ENCODE data around the gene CYLD. TPM values are rescaled to one million over a fixed set of nuclear protein-coding genes. Genes with fewer than 3 reads are reported as not detected.

CYLD gene
- total and polyA plus RNA-seq, 2 of the 4 experiments (the other 2 are of a cell fraction), result 16.2 to 37.3 TPM

- H3K23ac ChIP-seq (ENCODE audit: low read depth, low read length), result no peak overlapping the region
- no peak overlapping the region for H3K27ac ChIP-seq (ENCODE audit: insufficient read depth, low read length)
- H3K18ac ChIP-seq (ENCODE audit: low read depth, low read length), result no peak overlapping the region
- H3K4ac ChIP-seq (ENCODE audit: low read depth, low read length), result no peak overlapping the region
- H2AK9ac ChIP-seq (replicated peaks; ENCODE audit: low read depth, low read length, poor library complexity), result no peak overlapping the region
- ChIA-PET CTCF (interaction anchor here (0.7 kb wide), 1 partner anchor 16 kb away, joined by 5 read pairs; no protein-coding TSS in a partner anchor), POLR2A (ENCODE audit: unreplicated experiment) (no interaction called here)
- 0 out of 2 replicates have a peak, but pooled peaks cover 4% of the 10 kb centered on the region for H3K9me1 ChIP-seq (ENCODE audit: insufficient read depth, low read length)
- no peak for DNase-seq
- no peak overlapping the region for H4K8ac ChIP-seq (ENCODE audit: low read depth in 2 of 2, low read length in 2 of 2)
- H3K9me3 ChIP-seq (ENCODE audit: control insufficient read depth, insufficient read depth, low read length), result no peaks in the 10 kb centered on the region
- no peak overlapping the region for H2BK120ac ChIP-seq (ENCODE audit: low read depth, low read length)
- no peak overlapping the region for H4K5ac ChIP-seq (ENCODE audit: low read depth, low read length)
- 52% methylated on average over 7 of the region's 9 CpGs; no CpG with 5 or more reads in 1 of the 2 experiments for WGBS, 2 experiments (ENCODE audit: extremely low coverage in 2 of 2, insufficient read length in 1 of 2)
- no peak overlapping the region for H2AFZ ChIP-seq (replicated peaks; ENCODE audit: low read length, poor library complexity)
- no peak overlapping the region for H3K14ac ChIP-seq (replicated peaks; ENCODE audit: low read depth, low read length)
- no TSS peak for BruUV-seq (replicated peaks)
- H2BK20ac ChIP-seq (ENCODE audit: low read depth, low read length), result no peak overlapping the region
- H3K4me3 ChIP-seq (ENCODE audit: insufficient read depth, low read depth, low read length), result no peak overlapping the region
- H3K79me1 ChIP-seq (ENCODE audit: low read depth in 1 of 2, low read length in 2 of 2), result no peaks in the 10 kb centered on the region
- H3K36me3 ChIP-seq (ENCODE audit: control insufficient read depth, insufficient read depth, low read length), result no peaks in the 10 kb centered on the region
- H2BK5ac ChIP-seq (ENCODE audit: low read depth, low read length, poor library complexity, severe bottlenecking), result no peak overlapping the region
- no peaks in the 10 kb centered on the region for H4K20me1 ChIP-seq (ENCODE audit: insufficient read depth, low read length)
- H3K9ac ChIP-seq (ENCODE audit: low read depth, low read length), result no peak overlapping the region
- no peak for ATAC-seq (ENCODE audit: low read depth)
- H3K4me1 ChIP-seq (ENCODE audit: control insufficient read depth, insufficient read depth, low read length), result no peaks in the 10 kb centered on the region
- intact Hi-C loops (cut with micrococcal nuclease), result no loop called here
- peaks cover 18% of the 10 kb centered on the region; the same call in 1 of the 2 replicates for H3K27me3 ChIP-seq (ENCODE audit: control insufficient read depth, insufficient read depth, low read length)
- no peak overlapping the region for H3K56ac ChIP-seq (ENCODE audit: extremely low read depth, insufficient read depth, low read length)
- no peak overlapping the region for H3K4me2 ChIP-seq (ENCODE audit: low read depth, low read length)
- no peak overlapping the region for H2AK5ac ChIP-seq (ENCODE audit: low read depth, low read length)
- dilution Hi-C loops (cut with HindIII; ENCODE audit: low sequenced_read_pairs, unreplicated experiment), result no loop called here
- no peak overlapping the region for H4K91ac ChIP-seq (ENCODE audit: insufficient read depth, low read depth, low read length)
- H2BK15ac ChIP-seq (ENCODE audit: low read depth, low read length), result no peak overlapping the region
- in situ Hi-C loops (cut with MboI; ENCODE audit: low sequenced_read_pairs), result no loop called here
- no peak for TF ChIP-seq RAD21 (IDR thresholded peaks at IDR 0.05; ENCODE audit: low read length)
- TF ChIP-seq RCOR1 (IDR thresholded peaks at IDR 0.05; ENCODE audit: insufficient replicate concordance, low read length), result no peak
- TF ChIP-seq CEBPB (IDR thresholded peaks at IDR 0.05; ENCODE audit: low read depth, low read length), result no peak
- no peak for TF ChIP-seq BHLHE40 (IDR thresholded peaks at IDR 0.05; ENCODE audit: low read depth, low read length)
- TF ChIP-seq MAFK (IDR thresholded peaks at IDR 0.05; ENCODE audit: low read depth, low read length), result no peak
- TF ChIP-seq POLR2A (IDR thresholded peaks at IDR 0.05; ENCODE audit: low read depth, low read length), result no peak
- TF ChIP-seq RFX5 (IDR thresholded peaks at IDR 0.05; ENCODE audit: low read depth, low read length), result no peak
- no peak for TF ChIP-seq MAZ (IDR thresholded peaks at IDR 0.05; ENCODE audit: borderline replicate concordance, low read depth, low read length)
- TF ChIP-seq SMC3 (IDR thresholded peaks at IDR 0.05; ENCODE audit: low read depth, low read length), result no peak
- TF ChIP-seq FOS (IDR thresholded peaks at IDR 0.05; ENCODE audit: low read depth, low read length), result no peak
- no peak for TF ChIP-seq NFE2L2 (IDR thresholded peaks at IDR 0.05; ENCODE audit: low read depth, low read length)
- no peak for TF ChIP-seq MXI1 (IDR thresholded peaks at IDR 0.05; ENCODE audit: borderline replicate concordance, low read depth, low read length)
- no peak for TF ChIP-seq CTCF (conservative IDR thresholded peaks at IDR 0.05; ENCODE audit: low read depth, low read length)
- TF ChIP-seq ELK1 (IDR thresholded peaks at IDR 0.05; ENCODE audit: borderline replicate concordance, low read depth, low read length), result no peak
Measured at GRCh38 chr16:50695017-50696000, 46.6 kb upstream of the CYLD start.

Data from IMR-90 (cell line).